Activated CD4-positive, alpha-beta T cell treated with anti-CD3 and anti-CD28 coated beads, Interleukin-2, amount 50 U/mL, for 24 hours (primary cell): ENCODE data around the gene GPR84.
"Not testable (repeated sequence)": the region's sequence is repeated elsewhere in the genome, so short reads cannot be mapped to it uniquely, and the experiment has no call there.

ENCODE experiments used
- DNase-seq, 2 donors: peaks; one replicate each; pipeline ENCODE4 v3.0.0-alpha.2; 2020; ENCODE audit warnings: low read depth in 1 of 2, low spot score in 1 of 2

Gene GPR84

GRCh38 chr12:54356951-54357356, 7.3 kb downstream of the GPR84 start:
- DNase-seq = no peak

GRCh38 chr12:54356228-54356627, 8.1 kb downstream of the GPR84 start:
- no peak for DNase-seq

- no peak for DNase-seq
Observed at GRCh38 chr12:54355104-54355815, 9.0 kb downstream of the GPR84 start.

- not testable (repeated sequence) for DNase-seq
Observed at GRCh38 chr12:54354271-54354670, 10.0 kb downstream of the GPR84 start.

GRCh38 chr12:54352891-54353874, 11.1 kb downstream of the GPR84 start:
- DNase-seq = no peak

GRCh38 chr12:54352022-54352531, 12.2 kb downstream of the GPR84 start:
- DNase-seq = peak; percentile 11 to 26

GRCh38 chr12:54351341-54351740, 12.9 kb downstream of the GPR84 start:
- no peak for DNase-seq

GRCh38 chr12:54350743-54351142, 13.5 kb downstream of the GPR84 start:
- no peak for DNase-seq

GRCh38 chr12:54349679-54350078, 14.6 kb downstream of the GPR84 start:
- no peak for DNase-seq

- DNase-seq = no peak
Observed at GRCh38 chr12:54349036-54349435, 15.2 kb downstream of the GPR84 start.

- DNase-seq = no peak
Observed at GRCh38 chr12:54341378-54342300, 22.6 kb downstream of the GPR84 start.

- DNase-seq = no peak
Observed at GRCh38 chr12:54340846-54341245, 23.4 kb downstream of the GPR84 start.

- DNase-seq = no peak
Observed at GRCh38 chr12:54338698-54339296, 25.5 kb downstream of the GPR84 start.

GRCh38 chr12:54337854-54338650, 26.2 kb downstream of the GPR84 start:
- DNase-seq = no peak

GRCh38 chr12:54337280-54337842, 26.9 kb downstream of the GPR84 start:
- no peak for DNase-seq

GRCh38 chr12:54333420-54334034, 30.8 kb downstream of the GPR84 start:
- DNase-seq = no peak

- DNase-seq = no peak
Observed at GRCh38 chr12:54331461-54331860, 32.8 kb downstream of the GPR84 start.

GRCh38 chr12:54330442-54330841, 33.8 kb downstream of the GPR84 start:
- no peak for DNase-seq

GRCh38 chr12:54329759-54330158, 34.5 kb downstream of the GPR84 start:
- DNase-seq = no peak
